LoVo (cell line): Measurements from ENCODE around the gene GRHL3.

Source experiments
- DNase-seq: peaks from one replicate; pipeline ENCODE4 v3.0.0-alpha.2; 2016; ENCODE audit warnings: low spot score

GRHL3 gene

DNA sequence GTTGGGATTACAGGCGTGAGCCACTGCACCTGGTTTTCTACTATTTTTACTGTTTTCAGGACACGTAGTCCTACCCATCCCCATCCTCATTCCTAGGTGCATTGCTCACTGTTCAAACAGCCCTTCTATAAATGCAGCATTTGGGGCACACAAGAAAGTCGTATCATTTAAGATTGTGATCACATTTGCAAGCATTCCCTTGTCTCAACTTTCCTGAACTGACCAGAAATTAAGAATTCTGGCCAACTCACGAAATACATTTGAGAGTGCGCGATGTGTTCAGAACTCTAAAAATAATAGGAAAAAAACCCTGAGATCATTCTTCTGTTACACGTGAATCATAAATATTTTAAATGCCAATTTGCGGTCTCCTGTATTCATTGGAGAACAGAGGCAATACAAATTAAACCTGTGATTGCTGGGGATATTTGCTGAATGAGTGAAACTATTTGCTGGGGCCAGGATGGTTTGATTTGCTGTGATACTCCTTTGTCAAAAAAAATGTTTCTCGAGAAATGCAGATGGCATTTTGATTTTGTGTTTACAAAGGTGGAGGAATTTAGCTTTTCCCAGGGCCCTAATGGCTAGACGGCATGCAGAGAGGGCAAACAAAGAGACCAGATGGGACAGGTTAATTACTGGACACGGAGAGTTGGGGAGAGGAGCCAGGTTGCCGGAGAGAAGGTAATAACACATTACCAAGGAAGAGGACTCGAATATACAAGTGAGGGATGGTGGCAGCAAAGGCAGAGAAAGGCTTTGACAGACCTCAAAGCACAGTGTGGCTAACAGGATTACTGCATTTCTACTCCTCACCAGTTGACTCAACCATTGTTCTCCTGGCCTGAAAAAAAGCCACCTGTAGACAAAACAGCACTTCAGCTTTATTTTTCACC lies 56.0 kb downstream of the GRHL3 start:
- peak; percentile 70 for DNase-seq

DNA sequence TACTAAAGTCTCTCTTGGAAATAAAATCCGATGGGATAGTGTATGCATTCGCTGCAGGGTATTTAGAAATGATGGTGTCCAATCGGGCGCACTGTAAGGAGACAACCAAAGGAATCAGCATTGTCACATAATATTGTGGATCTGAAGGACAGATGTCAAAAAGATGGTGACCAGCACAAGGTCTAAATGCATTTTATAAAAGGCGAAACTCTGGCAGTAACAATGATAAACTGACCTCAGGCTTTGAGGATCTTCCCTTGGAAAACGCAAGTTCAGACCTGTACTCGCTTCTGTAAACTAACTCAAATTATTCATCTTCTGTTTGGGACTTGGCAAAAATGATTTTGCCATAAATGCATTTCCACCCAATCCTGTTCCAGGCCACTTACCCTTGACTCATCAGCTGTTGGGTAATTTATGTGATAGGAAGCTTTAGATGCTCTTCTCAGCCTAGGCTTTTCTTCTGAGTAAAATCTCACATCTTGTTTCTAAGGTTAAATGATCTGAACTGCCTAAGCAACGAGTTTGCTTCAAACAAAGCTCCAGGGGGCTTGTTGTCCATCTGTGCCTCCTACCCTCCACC lies 60.7 kb downstream of the GRHL3 start:
- no peak for DNase-seq

DNA sequence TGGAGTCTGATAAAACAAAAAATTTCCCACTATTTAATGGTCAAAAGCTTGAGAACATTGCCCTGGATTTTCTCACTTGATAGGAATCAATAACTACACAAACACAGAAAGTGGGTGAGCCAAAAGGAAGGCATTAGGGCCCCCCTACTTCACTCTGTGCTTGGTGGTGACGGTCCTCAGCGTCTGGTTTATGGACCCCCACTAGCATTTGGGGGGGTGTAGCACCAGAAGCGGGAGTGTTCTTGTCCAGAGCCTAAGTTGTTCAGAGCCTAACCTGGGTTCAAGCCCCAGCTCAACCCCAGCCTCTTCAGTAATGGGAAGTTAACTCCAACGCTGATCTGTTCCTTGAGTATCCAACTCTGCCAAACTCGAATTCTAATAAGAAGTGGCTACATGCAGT lies 61.4 kb downstream of the GRHL3 start:
- no peak for DNase-seq

DNA sequence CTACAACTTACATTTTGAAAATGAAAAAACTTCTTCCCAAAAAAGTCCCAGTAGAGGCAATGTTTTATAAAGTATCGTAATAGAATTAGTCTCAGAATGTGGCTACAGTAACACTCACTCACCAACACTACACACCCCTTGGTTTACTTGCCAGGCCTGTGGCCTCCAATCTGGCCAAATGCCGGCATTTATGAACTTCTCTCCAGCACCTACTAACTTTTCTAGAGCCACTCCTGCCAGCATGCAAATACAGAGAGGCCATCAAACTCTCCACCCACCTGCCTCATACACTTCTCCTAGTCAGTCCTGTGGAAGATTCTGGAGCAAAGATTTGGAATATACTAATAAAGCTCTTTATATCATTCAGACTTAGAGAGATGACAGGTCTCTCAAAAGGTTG lies 62.1 kb downstream of the GRHL3 start:
- peak; percentile 55 for DNase-seq

DNA sequence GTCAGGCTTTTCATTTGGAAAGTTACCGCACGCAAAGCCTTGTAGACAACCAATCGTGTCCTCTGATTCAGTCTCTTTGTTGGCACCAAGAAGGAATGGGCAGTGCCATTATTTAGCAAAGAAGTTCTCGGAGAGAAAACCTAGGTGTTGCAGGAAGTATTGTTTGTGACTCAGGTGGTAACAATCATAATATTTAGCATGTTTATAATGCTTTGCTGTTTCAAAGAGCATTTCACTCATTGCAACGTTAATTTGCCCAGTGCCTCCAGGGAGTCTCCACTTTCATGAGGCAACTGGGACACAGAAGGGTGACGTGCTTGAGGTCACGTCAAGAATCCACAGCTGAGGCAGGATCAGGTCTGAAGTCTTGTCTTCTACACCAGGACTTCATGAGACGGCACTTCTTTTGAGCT lies 63.0 kb downstream of the GRHL3 start:
- peak; percentile 64 for DNase-seq

DNA sequence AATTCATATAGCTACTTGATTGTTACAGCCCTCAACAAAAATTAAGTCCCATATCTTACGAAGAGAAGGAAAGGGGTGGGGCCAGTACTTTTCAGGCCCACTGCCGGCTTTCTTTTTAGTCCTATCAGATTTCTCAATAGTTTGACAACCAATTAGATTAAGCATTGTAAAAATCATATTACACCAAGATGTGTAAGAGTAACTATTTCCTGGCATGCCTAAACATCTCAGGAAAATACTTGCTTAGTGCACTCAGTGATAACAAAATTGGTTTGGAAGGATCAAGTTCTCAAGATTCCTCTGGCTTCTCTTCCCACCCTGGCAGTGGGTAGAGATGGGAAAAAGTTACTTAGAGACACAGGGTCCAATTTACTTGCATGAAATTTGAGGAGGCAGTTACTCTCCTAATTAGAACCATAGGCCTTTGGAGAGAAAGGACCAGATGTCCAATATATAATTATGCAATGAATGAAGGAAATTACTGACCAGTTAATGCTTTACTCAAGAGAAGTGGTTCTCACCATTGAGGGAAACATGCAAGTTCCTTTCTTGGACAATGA lies 64.3 kb downstream of the GRHL3 start:
- no peak for DNase-seq

DNA sequence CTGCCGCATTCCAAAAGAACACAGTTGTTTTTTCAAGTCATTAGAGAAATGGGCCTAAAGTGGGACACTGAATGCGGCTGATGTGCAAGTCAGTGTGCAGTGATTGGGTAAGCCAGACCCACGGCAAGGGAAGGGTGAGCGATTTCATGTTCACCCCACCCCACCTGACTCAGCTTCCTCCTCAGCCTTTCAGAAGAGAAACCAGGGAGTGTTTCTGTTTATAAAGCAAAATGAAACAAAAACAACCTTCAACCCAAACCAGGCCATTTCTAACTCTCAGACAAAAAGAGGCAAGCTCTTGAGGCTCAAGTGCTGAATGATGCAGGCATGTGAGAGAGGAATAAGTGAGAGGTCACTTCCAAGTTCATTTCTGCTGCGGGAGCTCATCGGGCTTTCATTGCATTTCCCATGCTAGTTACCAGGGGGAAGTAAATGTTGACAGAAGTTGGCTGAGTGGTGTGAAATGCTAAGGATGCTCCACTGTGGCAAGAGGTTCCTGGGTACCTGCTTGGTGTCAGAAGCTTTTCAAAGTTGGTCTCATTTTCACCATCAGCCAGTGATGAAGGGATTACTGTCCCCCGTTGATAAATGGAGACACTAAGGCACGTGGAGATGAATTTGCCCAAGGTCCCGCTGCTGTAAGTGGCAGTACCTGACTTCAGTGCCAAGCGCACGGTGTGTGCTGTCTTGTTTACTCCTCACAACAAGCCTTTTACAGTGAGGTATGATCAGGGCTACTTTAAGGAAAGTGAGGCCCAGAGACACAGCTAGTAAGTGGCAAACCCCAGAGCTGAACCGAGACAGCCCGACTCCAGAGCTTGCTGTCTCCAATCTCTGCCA lies 65.3 kb downstream of the GRHL3 start:
- peak; percentile 63 for DNase-seq

DNA sequence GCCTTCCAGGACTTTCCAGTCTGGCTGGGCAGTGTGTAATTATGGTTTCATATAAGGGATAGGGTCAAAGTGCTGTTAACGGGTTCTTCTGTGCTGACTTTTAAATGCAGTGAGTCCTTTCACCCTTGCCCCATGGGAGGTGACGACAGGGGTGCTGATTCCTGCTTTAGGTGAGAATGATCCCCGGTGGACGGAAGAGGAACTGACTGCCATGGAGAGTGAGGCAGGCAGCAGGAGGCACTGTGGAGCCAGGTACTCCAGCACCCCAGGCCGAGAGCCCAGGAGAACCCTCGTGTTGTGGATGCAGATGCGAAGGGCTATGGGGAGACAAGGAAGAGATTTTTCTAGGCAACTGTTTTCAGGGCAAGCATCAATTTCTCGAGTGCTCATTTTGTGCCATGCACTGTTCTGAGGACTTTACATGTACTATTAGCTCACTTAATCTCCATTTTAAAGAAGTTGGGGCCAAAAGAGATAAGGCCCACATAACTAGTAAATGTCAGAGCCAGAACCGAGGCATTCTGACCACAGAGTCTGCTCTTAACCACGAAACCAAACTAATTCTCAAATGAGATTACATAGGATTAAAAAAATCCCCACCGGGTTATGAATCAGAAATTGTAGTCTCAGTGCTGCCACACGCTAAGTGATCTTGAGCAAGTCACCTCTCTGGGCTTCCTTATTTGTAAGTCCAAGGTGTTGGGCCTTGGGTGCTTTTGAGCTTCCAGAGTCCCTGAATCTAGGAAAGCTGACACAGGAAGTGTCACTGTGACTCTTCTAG lies 66.2 kb downstream of the GRHL3 start:
- no peak for DNase-seq

DNA sequence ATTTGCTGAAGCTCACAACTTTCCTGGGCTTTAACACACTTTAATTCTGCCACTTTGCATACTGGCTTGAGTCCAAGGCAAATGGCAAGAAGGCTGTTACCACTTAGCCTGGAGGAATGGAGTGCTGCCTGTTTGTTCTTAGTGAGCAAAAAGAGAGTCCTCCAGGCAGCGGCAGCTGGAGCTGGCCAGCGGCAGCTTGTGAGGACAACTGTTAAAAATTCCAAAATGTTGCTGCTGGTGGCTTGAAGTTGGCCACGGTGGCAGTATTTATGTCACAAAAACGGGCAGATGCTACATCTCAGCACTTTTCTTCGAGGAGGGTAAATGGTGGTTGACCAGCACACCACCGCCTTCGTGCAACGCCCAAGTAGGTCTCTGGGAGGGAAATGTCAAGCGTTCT lies 67.1 kb downstream of the GRHL3 start:
- no peak for DNase-seq

DNA sequence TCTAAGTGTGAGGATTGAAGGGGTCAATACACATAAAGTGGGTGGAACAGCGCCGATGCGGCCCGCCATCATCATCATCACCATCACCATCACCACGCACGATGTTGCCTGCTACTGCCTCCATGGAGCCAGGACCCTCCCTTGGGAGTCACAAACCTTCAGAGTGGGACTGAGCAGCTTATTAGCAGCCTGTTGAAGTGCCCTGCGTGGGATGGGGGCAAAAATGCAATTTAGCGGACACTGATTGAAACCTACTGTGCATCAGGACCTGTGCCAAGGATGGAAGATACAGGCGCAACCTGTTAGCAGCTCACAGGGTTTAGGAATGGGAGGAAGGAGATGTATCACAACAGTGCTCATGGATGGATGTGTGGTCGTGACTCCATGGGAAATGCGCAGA lies 67.8 kb downstream of the GRHL3 start:
- no peak for DNase-seq

DNA sequence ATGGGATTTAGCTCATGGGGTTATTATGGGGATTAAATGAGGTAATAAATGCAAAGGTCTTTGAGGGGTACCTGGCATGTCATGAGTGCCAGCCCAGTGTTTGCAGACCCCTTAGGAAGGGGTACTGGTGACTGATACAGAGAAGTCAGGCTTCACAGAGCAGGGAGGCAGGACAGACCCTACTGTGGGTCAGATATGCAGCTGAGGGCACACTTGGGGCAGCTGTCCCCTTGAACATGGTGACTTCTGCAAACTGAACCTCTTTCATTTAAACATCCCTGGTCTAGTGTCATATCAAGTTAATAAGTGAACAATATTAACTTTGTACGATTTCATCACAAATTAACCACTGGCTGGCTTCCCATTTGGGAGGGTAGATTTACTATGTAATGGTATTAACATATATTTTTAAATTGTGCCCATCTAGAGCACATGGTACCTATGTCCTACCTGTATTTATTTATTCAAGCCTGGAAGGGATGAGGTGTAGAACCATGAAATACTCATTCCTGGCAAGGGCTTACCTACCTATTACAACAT lies 68.5 kb downstream of the GRHL3 start:
- no peak for DNase-seq

DNA sequence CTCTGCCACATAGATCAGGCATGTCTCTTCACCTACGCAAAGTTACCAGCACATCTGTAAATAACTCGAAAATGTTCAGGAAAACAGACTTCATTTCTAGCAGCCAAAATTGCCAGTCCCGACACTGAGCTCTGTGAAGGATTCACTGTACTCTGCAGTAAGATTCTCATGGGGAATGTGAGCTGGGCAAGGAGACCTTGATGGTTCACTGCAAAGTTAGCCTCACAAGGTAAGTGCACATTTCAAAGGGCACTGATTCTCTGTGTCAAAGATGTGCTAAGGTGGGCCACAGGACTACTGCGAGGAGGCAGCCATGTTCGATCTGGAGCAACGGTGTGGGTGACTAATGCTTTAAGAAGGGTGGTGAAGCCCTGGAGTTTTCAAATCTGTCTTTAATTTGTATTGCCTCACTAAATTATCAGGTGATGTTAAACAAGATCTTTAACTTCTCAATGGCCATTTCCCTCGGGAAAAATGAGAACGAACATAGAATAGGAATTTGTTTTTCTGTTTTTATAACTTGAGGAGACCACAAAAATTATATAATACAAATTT lies 69.3 kb downstream of the GRHL3 start:
- no peak for DNase-seq

DNA sequence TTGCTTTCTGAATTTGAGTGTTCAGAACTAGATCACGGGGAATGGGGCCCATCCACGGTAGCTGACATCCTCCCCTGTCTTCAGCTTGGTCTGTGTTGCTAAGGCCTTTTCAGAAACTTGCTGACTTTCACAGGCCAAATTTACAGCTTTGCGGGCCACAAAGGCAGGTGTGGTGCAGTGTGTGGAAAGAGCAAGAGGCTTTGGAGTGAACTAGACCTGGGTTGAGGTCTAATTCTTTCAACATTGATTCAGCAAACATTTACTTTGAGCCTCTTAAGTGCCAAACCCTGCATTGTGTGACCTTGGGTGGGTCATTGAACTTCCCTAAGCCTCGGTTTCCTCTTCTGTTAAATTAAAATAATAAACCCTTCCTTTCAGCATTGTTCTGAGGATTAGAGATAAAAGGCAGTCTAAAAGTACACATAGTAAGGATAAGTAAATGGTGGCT lies 70.1 kb downstream of the GRHL3 start:
- DNase-seq: peak; percentile 20

DNA sequence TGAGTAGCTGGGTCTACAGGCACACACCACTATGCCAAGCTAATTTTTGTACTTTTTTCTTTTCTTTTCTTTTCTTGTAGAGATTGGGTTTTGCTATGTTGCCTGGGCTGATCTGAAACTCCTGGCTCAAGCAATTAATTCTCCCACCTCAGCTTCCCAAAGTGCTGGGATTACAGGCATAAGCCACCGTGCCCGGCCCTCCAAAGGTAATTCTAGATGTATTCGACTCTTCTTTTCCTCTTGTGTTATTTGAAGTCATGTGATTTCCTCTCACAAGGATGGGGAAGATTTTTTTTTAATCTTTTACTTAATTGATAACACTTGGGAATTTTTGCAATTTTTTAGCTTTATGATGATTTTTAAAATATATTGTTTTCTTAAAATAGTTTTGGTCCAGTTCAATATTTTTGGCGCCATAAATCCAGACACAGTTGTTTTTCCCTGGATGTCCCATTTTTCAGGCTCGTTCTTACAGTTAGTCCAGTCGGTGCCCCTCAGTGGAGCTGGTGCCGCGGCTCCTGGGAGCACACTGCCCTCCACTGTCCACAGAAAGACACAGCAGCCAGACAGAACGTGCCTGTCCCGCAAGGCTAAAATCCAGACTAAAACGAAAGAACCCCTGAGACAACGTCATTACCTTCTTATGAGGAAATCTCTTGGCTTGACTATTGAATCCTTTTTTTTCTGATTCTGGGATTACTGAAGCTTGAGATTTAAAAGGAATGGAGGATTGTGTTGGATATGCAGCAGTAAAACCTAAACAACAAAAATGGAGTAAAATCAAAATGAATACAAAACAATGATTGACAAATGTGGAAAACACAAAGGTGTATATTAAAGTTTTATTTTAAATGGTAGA lies 72.0 kb downstream of the GRHL3 start:
- DNase-seq: peak; percentile 82

DNA sequence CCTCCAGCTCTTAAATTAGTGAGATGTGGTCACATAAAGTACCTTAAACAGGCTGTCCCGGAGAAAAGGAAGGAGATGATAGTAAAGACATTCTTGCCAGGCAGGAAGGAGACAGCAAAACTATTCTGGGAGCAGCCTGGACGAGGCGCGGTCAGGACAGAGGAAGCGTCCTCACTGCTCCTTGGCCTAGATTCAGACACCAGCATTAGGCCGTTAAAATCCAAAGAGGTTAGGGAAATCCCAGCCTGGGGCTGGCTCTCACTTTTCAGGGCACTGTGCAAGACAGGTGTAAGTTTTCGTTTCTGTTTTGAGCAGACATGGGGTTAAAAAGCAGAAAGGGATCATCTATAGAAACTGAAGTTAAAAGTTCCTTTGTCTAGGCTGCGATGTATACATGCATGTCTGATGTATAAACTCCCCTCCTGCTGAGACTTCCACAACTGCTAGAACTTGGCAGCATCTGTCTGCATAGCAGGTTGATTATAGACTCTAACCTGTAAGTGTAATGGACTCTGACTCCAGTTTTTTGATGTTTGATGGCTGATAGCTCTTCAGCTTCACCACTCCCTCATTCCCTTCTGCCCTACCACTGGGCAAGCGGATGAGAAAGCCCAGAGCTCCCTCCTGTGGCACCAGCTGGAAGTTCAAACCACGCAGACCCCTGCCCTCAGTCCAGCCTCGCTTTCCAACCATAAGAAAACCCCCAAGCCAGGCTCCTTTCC lies 72.9 kb downstream of the GRHL3 start:
- peak; percentile 80 for DNase-seq

DNA sequence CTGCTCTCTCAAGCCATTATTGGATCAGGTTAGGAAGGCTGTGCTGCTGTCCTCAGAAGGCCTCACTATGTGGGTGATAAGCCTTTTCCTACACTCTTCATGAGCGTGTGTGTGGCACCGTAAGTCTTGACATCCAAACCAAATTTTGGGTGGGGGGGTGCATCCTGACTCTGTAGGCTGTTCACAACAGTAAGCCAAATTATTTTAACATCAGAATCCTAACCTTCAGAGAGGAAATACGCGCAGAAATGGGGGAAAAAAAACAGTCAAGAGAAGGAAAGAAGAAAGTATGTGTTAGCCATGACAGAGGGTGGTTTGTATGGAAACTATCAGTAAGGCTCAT lies 73.4 kb downstream of the GRHL3 start:
- DNase-seq: no peak

DNA sequence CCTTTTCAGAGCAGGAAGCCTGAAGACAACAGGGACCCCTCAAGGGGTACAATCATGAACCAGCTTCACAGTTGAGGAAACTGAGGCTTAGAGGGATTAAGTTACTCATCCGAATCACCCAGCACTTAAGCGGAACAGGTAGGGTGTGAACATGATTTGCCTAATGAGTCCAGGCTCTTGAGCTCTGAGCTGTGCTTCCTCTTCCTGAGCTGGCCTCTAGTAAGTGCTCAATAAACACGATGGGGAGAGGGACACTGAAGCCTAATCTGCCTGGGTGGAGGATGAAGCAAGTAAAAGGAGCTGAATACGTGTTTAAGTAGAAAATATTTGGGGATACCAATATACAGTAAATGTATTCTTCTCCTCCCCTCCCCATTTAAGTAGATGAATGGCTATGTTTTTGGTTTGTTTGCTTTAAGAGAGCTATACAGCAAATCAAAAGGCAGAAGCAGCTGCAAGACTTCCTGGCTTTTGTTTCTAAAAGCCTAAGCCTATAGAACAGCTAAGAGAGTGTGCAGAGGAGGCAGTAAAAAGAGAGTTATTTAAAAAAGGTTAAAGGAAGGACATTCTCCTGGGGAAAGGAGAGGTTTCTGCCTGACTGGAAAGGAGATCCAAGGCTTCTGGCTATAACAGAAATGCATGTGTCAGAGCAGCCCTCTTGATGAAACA lies 74.0 kb downstream of the GRHL3 start:
- DNase-seq: no peak

DNA sequence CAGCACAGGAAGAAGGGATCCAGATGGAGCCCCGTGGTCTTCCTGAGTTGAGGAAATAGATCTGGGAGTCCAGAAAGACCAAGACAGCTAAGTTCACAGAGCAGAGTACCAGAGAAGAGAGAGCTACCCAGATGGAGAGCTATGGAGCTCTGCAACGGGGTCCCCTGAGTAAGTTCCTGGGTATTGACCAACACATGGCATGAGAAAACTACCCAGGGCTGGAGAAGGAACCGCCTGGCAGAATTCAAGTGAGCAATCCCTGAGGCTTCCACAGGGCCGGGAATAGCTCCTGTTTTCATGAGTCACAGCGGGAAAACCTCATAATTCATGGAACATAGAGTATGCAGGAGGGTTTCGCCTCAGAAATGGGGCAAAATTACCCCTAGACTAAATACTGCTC lies 74.7 kb downstream of the GRHL3 start:
- no peak for DNase-seq

DNA sequence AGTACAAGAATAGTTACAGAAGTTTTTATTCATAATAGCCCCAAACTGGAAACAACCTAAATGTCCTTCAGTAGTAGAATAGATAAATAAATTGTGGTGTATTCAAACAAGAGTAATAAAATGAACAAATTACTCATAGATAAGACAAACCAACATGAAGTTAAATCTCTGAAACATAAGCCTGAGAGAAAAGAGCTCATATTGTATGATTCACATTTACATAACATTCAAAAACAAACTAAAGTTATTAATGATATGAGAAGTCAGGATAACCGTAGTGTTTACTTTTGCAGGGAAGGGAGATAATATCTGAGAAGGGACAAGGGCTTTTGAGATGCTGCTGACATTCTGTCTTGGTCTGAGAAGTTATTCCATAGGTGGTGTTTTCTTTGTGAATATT lies 80.9 kb downstream of the GRHL3 start:
- DNase-seq: no peak
